SJSA1 (cell line): ENCODE measurements around the gene DSTN. TPM values are rescaled to one million over a fixed set of nuclear protein-coding genes. Genes with fewer than 3 reads are reported as not detected.
A peak's percentile ranks its signal among the peaks of the same experiment; 100 is the strongest.

ENCODE experiments used
- DNase-seq, 2 experiments: peaks; one replicate each; pipeline ENCODE4 v3.0.0-alpha.2; 2015 to 2020; ENCODE audit warnings: low spot score in 2 of 2, low read depth in 1 of 2
- H3K27ac ChIP-seq: fragments of 250-450 bp; sonication (Bioruptor Pico); 2 replicates; pipeline ENCODE4 v1.5.1; 2020; ENCODE audit warnings: mild to moderate bottlenecking, moderate library complexity
- H3K27me3 ChIP-seq: fragments of 250-450 bp; sonication (Bioruptor Pico); replicated peaks from 2 replicates; pipeline ENCODE4 v1.5.1; 2020; ENCODE audit warnings: mild to moderate bottlenecking, moderate library complexity
- H3K36me3 ChIP-seq: fragments of 250-450 bp; sonication (Bioruptor Pico); 2 replicates; pipeline ENCODE4 v1.5.1; 2020; ENCODE audit warnings: mild to moderate bottlenecking
- H3K4me1 ChIP-seq: fragments of 250-450 bp; sonication (Bioruptor Pico); replicated peaks from 2 replicates; pipeline ENCODE4 v1.6.1; 2021; ENCODE audit warnings: mild to moderate bottlenecking
- H3K4me3 ChIP-seq: fragments of 250-450 bp; sonication (Bioruptor Pico); 2 replicates; pipeline ENCODE4 v1.5.1; 2020; ENCODE audit warnings: mild to moderate bottlenecking
- H3K9me3 ChIP-seq: fragments of 250-450 bp; sonication (Bioruptor Pico); replicated peaks from 2 replicates; pipeline ENCODE4 v1.5.1; 2020; ENCODE audit warnings: mild to moderate bottlenecking
- total RNA-seq: library from RNA; depleted of rRNA; stranded (reverse); fragments of >200 nt; shearing (Covaris generic); gene quantifications from 2 replicates; pipeline ENCODE4 v1.2.3, GENCODE V29; 2014

The DSTN gene
- total RNA-seq, 1 experiment from 2014 or later, result 480 TPM

DNA sequence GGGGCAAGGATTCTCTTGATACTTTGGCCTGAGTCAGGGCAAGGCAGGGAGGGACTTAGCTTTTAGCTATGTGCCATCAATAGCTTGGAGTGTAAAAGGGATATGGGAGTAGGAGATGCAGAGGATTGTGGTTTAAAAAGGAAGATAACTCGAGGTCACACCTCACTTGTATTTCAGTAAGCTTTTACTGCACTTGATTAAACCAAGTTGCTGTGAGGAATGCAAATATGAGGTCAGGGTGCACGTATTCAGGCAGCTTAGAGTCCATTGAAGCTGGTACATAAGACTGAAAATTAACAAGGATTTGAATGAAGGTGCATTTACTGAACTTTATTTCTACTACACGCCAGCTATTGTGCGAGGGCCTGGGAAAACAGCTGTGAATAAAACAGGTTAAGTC is 32.1 kb downstream of the DSTN start:
- Histone ChIP-seq H3K9me3 (no peaks in the 10 kb centered on the region; the same call in 1 of the 2 replicates), H3K4me3 (no peak overlapping the region), H3K4me1 (no peaks in the 10 kb centered on the region), H3K36me3 (peaks cover 83% of the 10 kb centered on the region), H3K27ac (no peak overlapping the region), H3K27me3 (no peaks in the 10 kb centered on the region)
- no peak for DNase-seq

- no peaks in the 10 kb centered on the region; the same call in 1 of the 2 replicates for H3K9me3 ChIP-seq
- no peak for DNase-seq
- no peaks in the 10 kb centered on the region for H3K27me3 ChIP-seq
- H3K27ac ChIP-seq, result no peak overlapping the region
- H3K4me1 ChIP-seq, result no peaks in the 10 kb centered on the region
- H3K36me3 ChIP-seq, result peaks cover 86% of the 10 kb centered on the region
- H3K4me3 ChIP-seq, result no peak overlapping the region
These were observed 32.6 kb downstream of the DSTN start for GRCh38 chr20:17602493-17602892.

DNA sequence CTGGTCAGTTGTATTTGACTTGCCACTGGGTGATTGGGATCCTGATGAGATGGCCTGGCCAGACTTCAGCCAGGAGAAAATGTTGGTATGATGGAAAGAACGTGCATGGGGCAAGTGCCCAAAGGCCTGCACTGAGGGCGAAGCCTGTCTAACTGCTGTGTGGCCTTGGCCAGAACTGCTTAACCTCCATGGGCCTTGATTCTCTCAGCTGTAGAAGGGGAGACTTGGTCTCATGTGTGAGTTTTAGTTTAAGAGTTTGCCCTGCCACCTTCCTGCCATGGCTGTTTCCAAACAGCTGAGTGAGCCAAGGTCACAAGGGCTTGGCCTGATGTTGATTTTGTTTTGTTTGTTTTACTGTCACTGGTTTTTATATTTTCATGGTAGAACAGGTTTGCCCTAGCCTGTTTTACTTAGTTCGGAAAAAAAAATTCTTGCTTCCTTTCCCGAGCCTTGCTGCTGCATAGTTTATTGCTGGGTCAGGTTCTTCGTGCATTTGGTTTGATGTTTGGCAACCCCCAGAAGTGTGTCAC is 35.3 kb downstream of the DSTN start:
- no peak overlapping the region for H3K27ac ChIP-seq
- H3K36me3 ChIP-seq, result peaks cover 91% of the 10 kb centered on the region
- no peaks in the 10 kb centered on the region for H3K4me1 ChIP-seq
- H3K4me3 ChIP-seq, result no peak overlapping the region
- no peak for DNase-seq
- H3K27me3 ChIP-seq, result no peaks in the 10 kb centered on the region
- no peaks in the 10 kb centered on the region for H3K9me3 ChIP-seq

- peaks cover 93% of the 10 kb centered on the region for H3K36me3 ChIP-seq
- no peaks in the 10 kb centered on the region for H3K4me1 ChIP-seq
- H3K27me3 ChIP-seq, result no peaks in the 10 kb centered on the region
- H3K27ac ChIP-seq, result no peak overlapping the region
- DNase-seq, result no peak
- no peak overlapping the region for H3K4me3 ChIP-seq
- H3K9me3 ChIP-seq, result no peaks in the 10 kb centered on the region
These were observed 36.1 kb downstream of the DSTN start for GRCh38 chr20:17606001-17606400.

DNA sequence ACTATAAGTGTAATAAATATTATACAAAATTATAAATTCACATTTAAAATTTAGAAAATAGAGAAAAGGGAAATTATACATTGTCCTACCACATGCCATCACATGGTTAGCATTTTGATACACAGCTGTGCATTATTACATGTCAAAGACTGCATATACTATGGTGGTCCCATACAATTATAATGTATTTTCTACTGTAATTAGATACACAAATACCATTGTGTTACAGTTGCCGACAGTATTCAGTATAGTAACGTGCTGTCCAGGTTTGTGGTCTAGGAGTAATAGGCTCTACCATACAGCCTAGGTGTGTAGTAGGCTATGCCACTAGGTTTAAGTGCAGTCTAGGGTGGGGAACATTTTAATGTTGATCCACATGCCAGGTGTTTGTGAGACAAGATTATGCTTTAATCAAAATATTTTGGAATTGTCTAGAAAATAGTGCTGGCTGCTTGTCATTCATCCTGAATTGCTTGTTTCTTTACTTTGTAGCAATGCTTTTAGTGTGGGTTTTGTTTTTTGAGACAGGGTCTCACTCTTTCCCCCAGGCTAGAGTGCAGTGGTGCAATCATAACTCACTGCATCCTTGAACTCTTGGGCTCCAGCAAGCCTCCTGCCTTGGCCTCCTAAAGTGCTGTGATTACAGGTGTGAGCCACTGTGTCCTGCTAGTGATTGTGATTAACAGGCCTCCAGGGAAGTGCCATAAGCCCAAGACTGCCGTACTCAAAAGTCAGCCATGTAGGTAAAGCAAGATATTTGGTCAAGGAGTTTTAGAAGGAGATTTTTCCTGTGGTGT is 39.0 kb downstream of the DSTN start:
- Histone ChIP-seq H3K36me3 (peaks cover 93% of the 10 kb centered on the region), H3K27ac (no peak overlapping the region)

GRCh38 chr20:17609811-17610377 is 40.0 kb downstream of the DSTN start:
- no peaks in the 10 kb centered on the region for H3K27me3 ChIP-seq
- H3K4me3 ChIP-seq, result no peak overlapping the region
- no peak for DNase-seq
- peaks cover 93% of the 10 kb centered on the region for H3K36me3 ChIP-seq
- peaks cover 22% of the 10 kb centered on the region for H3K4me1 ChIP-seq
- H3K27ac ChIP-seq, result no peak overlapping the region
- H3K9me3 ChIP-seq, result no peaks in the 10 kb centered on the region

More for the DNA sequence above, 39.0 kb downstream of the DSTN start:
- Histone ChIP-seq H3K9me3 (no peaks in the 10 kb centered on the region), H3K4me3 (no peak overlapping the region), H3K27me3 (no peaks in the 10 kb centered on the region), H3K4me1 (peaks cover 22% of the 10 kb centered on the region)
- no peak for DNase-seq

DNA sequence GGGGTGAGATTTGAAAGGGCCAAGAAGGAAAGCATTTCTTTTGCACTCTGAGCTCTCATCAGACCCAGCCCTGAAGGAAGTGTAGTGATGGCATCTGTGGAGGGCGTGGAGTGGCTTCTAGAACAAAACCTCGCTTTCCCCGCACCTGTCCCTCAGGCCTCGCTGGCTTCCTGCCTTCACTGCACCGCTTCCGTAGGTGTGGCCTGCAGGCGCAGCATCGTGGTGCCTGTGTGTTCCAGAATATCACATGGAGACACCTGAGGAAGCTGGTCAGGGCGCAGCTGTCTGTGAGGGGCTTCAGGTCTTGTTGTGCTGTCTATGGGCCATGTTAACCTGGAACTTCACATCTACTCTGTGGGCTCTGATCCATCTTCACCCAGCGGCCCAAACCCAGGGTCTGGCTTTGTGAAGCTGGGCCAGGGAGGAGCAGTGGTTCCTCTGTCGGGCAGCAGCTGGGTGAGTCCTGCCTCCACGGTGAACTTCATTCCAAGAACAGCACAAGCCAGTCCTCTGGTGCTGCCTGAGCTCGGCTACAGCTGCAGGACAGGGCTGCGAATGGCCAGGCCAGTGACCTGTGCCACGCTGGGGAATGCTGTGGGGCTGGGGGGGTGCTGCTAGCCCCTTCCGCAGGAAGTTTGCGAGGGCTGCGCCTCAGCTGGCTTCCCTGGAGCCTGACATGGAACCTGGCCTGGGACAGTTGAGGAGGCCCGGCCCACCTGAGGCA is 40.9 kb downstream of the DSTN start:
- no peak overlapping the region for H3K27ac ChIP-seq
- no peaks in the 10 kb centered on the region for H3K27me3 ChIP-seq
- H3K9me3 ChIP-seq, result no peaks in the 10 kb centered on the region
- peak in 1 of 2 experiments; percentile 13 for DNase-seq
- no peak overlapping the region for H3K4me3 ChIP-seq
- peaks cover 94% of the 10 kb centered on the region for H3K36me3 ChIP-seq
- peaks cover 22% of the 10 kb centered on the region for H3K4me1 ChIP-seq

DNA sequence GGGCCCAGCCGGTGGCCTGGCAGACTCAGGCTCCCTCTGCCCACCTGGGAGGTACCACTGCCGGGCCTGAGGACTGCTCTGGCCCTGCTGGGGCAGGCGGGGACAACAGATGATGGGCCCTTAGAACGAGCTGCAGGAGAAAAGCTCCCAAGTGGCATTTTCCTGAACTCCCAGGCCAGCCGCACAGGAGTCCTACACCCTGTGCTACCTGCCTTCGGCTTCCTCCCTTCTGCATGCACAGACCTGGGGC is 41.3 kb downstream of the DSTN start:
- Histone ChIP-seq H3K9me3 (no peaks in the 10 kb centered on the region), H3K4me1 (peaks cover 22% of the 10 kb centered on the region), H3K27me3 (no peaks in the 10 kb centered on the region), H3K36me3 (peaks cover 96% of the 10 kb centered on the region), H3K4me3 (no peak overlapping the region), H3K27ac (no peak overlapping the region)
- peak in 1 of 2 experiments; percentile 39 for DNase-seq

GRCh38 chr20:17611540-17612286 is 41.8 kb downstream of the DSTN start:
- H3K9me3 ChIP-seq, result no peaks in the 10 kb centered on the region
- DNase-seq, result peak in 1 of 2 experiments; percentile 59
- H3K27ac ChIP-seq, result peak overlapping the region; percentile 68
- H3K4me3 ChIP-seq, result no peak overlapping the region
- H3K4me1 ChIP-seq, result peaks cover 22% of the 10 kb centered on the region
- peaks cover 96% of the 10 kb centered on the region for H3K36me3 ChIP-seq
- H3K27me3 ChIP-seq, result no peaks in the 10 kb centered on the region

DNA sequence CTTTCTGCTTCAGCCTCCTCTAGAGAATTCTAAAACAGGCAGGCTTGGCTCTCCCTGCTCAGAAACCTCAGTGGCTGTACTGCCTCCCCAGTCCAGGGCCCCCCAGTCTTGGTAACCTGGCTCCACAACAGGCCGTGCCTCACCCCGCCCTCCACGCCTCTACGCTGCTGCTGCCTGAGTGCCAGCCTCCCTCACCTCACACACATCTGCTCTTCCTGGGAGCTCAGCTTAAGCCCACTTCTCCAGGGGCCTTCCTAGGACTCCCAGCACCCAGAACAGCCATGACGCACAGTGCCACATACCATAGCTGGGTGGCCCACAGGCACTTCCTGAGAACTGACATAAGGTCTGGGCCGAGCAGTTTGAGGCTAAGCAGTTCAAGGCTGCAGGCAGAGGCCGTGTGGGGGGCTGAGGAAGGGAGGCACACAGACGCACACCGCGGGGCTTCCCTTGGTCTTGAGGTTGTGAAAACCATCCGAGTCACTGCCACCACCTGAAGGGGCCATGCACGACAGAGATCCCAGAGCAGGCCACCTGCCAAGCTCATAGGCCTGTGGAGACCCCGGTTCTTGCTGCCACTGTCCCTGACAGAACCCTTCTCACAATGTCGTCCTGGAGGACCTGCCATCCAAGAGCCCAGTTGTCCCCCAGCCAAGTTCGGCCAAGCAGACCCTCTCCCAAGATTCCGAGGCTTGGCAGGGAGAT is 42.6 kb downstream of the DSTN start:
- H3K36me3 ChIP-seq, result peaks cover 96% of the 10 kb centered on the region
- no peaks in the 10 kb centered on the region for H3K27me3 ChIP-seq
- H3K4me3 ChIP-seq, result no peak overlapping the region
- peaks cover 22% of the 10 kb centered on the region for H3K4me1 ChIP-seq
- DNase-seq, result peak; percentile 78 to 85
- H3K27ac ChIP-seq, result peak overlapping the region; percentile 68
- H3K9me3 ChIP-seq, result no peaks in the 10 kb centered on the region

- H3K27ac ChIP-seq, result peak overlapping the region; percentile 68
- H3K4me3 ChIP-seq, result no peak overlapping the region
- H3K36me3 ChIP-seq, result peaks cover 96% of the 10 kb centered on the region
- peaks cover 22% of the 10 kb centered on the region for H3K4me1 ChIP-seq
- no peak for DNase-seq
- no peaks in the 10 kb centered on the region for H3K9me3 ChIP-seq
- H3K27me3 ChIP-seq, result no peaks in the 10 kb centered on the region
These were observed 43.1 kb downstream of the DSTN start for GRCh38 chr20:17612992-17613327.

GRCh38 chr20:17613328-17614175 is 43.7 kb downstream of the DSTN start:
- H3K4me3 ChIP-seq, result no peak overlapping the region
- peak overlapping the region; percentile 68 for H3K27ac ChIP-seq
- H3K27me3 ChIP-seq, result no peaks in the 10 kb centered on the region
- DNase-seq, result peak in 1 of 2 experiments; percentile 46
- peaks cover 98% of the 10 kb centered on the region for H3K36me3 ChIP-seq
- H3K4me1 ChIP-seq, result peaks cover 22% of the 10 kb centered on the region
- H3K9me3 ChIP-seq, result no peaks in the 10 kb centered on the region
